ENCODE measurements around the gene APOA4. TPM values are rescaled to one million over a fixed set of nuclear protein-coding genes. Genes with fewer than 3 reads are reported as not detected.

APOA4 gene
- total and polyA plus RNA-seq, 2 of the 13 experiments (the other 11 are each of a cell fraction or from before 2014, with no cell fraction given): 3.8 to 7.2 TPM

DNA sequence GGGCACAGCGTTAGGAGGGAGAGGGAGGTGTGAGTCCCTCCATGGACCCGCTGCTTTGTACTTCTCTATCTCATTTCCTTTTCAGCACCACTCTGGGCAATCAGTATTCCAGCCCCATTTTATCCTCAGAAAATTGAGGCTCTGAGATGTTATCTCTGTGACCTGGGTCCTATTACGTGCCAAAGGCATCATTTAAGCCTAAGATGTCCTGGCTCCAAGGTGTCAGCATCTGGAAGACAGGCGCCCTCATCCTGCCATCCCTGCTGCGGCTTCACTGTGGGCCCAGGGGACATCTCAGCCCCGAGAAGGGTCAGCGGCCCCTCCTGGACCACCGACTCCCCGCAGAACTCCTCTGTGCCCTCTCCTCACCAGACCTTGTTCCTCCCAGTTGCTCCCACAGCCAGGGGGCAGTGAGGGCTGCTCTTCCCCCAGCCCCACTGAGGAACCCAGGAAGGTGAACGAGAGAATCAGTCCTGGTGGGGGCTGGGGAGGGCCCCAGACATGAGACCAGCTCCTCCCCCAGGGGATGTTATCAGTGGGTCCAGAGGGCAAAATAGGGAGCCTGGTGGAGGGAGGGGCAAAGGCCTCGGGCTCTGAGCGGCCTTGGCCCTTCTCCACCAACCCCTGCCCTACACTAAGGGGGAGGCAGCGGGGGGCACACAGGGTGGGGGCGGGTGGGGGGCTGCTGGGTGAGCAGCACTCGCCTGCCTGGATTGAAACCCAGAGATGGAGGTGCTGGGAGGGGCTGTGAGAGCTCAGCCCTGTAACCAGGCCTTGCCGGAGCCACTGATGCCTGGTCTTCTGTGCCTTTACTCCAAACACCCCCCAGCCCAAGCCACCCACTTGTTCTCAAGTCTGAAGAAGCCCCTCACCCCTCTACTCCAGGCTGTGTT is 5.8 kb upstream of the APOA4 start (continued):
- TF ChIP-seq, protein P1, sequence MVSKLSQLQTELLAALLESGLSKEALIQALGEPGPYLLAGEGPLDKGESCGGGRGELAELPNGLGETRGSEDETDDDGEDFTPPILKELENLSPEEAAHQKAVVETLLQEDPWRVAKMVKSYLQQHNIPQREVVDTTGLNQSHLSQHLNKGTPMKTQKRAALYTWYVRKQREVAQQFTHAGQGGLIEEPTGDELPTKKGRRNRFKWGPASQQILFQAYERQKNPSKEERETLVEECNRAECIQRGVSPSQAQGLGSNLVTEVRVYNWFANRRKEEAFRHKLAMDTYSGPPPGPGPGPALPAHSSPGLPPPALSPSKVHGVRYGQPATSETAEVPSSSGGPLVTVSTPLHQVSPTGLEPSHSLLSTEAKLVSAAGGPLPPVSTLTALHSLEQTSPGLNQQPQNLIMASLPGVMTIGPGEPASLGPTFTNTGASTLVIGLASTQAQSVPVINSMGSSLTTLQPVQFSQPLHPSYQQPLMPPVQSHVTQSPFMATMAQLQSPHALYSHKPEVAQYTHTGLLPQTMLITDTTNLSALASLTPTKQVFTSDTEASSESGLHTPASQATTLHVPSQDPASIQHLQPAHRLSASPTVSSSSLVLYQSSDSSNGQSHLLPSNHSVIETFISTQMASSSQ (IDR thresholded peaks at IDR 0.05; ENCODE audit: low read depth): peak; percentile 41; the same call in 1 of the 2 replicates
- TF ChIP-seq, protein P1 (CRISPR knock-in tag; IDR thresholded peaks at IDR 0.05; ENCODE audit: borderline replicate concordance): peak; percentile 82
- TF ChIP-seq ZNF17 (CRISPR knock-in tag; IDR thresholded peaks at IDR 0.05): no peak
- no peak for TF ChIP-seq MBNL3 (CRISPR knock-in tag; conservative IDR thresholded peaks at IDR 0.05)
- TF ChIP-seq SP5 (CRISPR knock-in tag; IDR thresholded peaks at IDR 0.05; ENCODE audit: borderline replicate concordance, low read depth): peak; percentile 99
- TF ChIP-seq ZC3H13 (CRISPR knock-in tag; IDR thresholded peaks at IDR 0.05): peak; percentile 42; the same call in 1 of the 2 replicates
- no peak; the same call in 1 of the 2 replicates for TF ChIP-seq ZNF572 (CRISPR knock-in tag; IDR thresholded peaks at IDR 0.05)
- TF ChIP-seq ZNF564 (CRISPR knock-in tag; IDR thresholded peaks at IDR 0.05): no peak
- no peak for TF ChIP-seq HDAC6 (IDR thresholded peaks at IDR 0.05; ENCODE audit: low read depth, low read length)
- TF ChIP-seq ISL2 (CRISPR knock-in tag; IDR thresholded peaks at IDR 0.05): peak; percentile 86
- TF ChIP-seq TAF15 (IDR thresholded peaks at IDR 0.05; ENCODE audit: low read depth, low read length, poor library complexity, severe bottlenecking): no peak
- peak; percentile 29; the same call in 1 of the 2 replicates for TF ChIP-seq SALL2 (CRISPR knock-in tag; IDR thresholded peaks at IDR 0.05)
- TF ChIP-seq BHLHE40 (IDR thresholded peaks at IDR 0.05; ENCODE audit: low read length): no peak
- TF ChIP-seq RBM39 (IDR thresholded peaks at IDR 0.05; ENCODE audit: low read depth, low read length, poor library complexity, severe bottlenecking): peak; percentile 12
- no peak for TF ChIP-seq CBX2 (IDR thresholded peaks at IDR 0.05; ENCODE audit: low read depth, low read length)
- TF ChIP-seq CBX2 (CRISPR knock-in tag; IDR thresholded peaks at IDR 0.05; ENCODE audit: low read depth): no peak
- TF ChIP-seq ZNF550 (CRISPR knock-in tag; IDR thresholded peaks at IDR 0.05; ENCODE audit: borderline replicate concordance): 0 out of 2 replicates have a peak, but pooled peaks have one; percentile 50
- TF ChIP-seq, protein P2, sequence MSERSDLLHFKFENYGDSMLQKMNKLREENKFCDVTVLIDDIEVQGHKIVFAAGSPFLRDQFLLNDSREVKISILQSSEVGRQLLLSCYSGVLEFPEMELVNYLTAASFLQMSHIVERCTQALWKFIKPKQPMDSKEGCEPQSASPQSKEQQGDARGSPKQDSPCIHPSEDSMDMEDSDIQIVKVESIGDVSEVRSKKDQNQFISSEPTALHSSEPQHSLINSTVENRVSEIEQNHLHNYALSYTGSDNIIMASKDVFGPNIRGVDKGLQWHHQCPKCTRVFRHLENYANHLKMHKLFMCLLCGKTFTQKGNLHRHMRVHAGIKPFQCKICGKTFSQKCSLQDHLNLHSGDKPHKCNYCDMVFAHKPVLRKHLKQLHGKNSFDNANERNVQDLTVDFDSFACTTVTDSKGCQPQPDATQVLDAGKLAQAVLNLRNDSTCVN (CRISPR knock-in tag; IDR thresholded peaks at IDR 0.05; ENCODE audit: borderline replicate concordance): 0 out of 2 replicates have a peak, but pooled peaks have one; percentile 33
- peak; percentile 80 for TF ChIP-seq ETV5 (CRISPR knock-in tag; IDR thresholded peaks at IDR 0.05; ENCODE audit: borderline replicate concordance)
- peak; percentile 96 for TF ChIP-seq MED1 (CRISPR knock-in tag; IDR thresholded peaks at IDR 0.05)
- TF ChIP-seq CREM (IDR thresholded peaks at IDR 0.05): peak; percentile 69; the same call in 1 of the 2 replicates
- no peak for TF ChIP-seq CREM (CRISPR knock-in tag; IDR thresholded peaks at IDR 0.05)
- no peak for TF ChIP-seq TCF12 (IDR thresholded peaks at IDR 0.05)
- TF ChIP-seq TCF12 (CRISPR knock-in tag; IDR thresholded peaks at IDR 0.05): peak; percentile 54; the same call in 1 of the 2 replicates
- peak; percentile 23; the same call in 1 of the 2 replicates for TF ChIP-seq ZNF333 (CRISPR knock-in tag; IDR thresholded peaks at IDR 0.05; ENCODE audit: borderline replicate concordance)
- no peak for TF ChIP-seq SMAD3 (CRISPR knock-in tag; IDR thresholded peaks at IDR 0.05)

Data from HepG2 (cell line).